ENCODE data around the gene LTBP1.
"Not testable (repeated sequence)": the region's sequence is repeated elsewhere in the genome, so short reads cannot be mapped to it uniquely, and the experiment has no call there.

LTBP1 gene

GRCh38 chr2:33222309-33222708 is 275.6 kb downstream of the LTBP1 start:
- Mint-ChIP-seq H3K27me3 (peaks cover 12% of the 10 kb centered on the region), H3K4me1 (ENCODE audit: low read depth) (peaks cover 12% of the 10 kb centered on the region), H3K9me3 (no peaks in the 10 kb centered on the region), H3K4me3 (no peak overlapping the region), H3K36me3 (ENCODE audit: low read depth) (no peaks in the 10 kb centered on the region), H3K27ac (no peak overlapping the region)

GRCh38 chr2:33223856-33224255 is 277.1 kb downstream of the LTBP1 start:
- no peaks in the 10 kb centered on the region for H3K36me3 Mint-ChIP-seq (ENCODE audit: low read depth)
- H3K27me3 Mint-ChIP-seq = peaks cover 12% of the 10 kb centered on the region
- no peak overlapping the region for H3K27ac Mint-ChIP-seq
- H3K4me3 Mint-ChIP-seq = no peak overlapping the region
- H3K9me3 Mint-ChIP-seq = no peaks in the 10 kb centered on the region
- H3K4me1 Mint-ChIP-seq (ENCODE audit: low read depth) = peaks cover 12% of the 10 kb centered on the region

- no peaks in the 10 kb centered on the region for H3K9me3 Mint-ChIP-seq
- H3K36me3 Mint-ChIP-seq (ENCODE audit: low read depth) = no peaks in the 10 kb centered on the region
- no peak overlapping the region for H3K27ac Mint-ChIP-seq
- H3K4me1 Mint-ChIP-seq (ENCODE audit: low read depth) = peaks cover 2% of the 10 kb centered on the region
- no peak overlapping the region for H3K4me3 Mint-ChIP-seq
- H3K27me3 Mint-ChIP-seq = peaks cover 15% of the 10 kb centered on the region
Measured at GRCh38 chr2:33225350-33225749, 278.6 kb downstream of the LTBP1 start.

DNA sequence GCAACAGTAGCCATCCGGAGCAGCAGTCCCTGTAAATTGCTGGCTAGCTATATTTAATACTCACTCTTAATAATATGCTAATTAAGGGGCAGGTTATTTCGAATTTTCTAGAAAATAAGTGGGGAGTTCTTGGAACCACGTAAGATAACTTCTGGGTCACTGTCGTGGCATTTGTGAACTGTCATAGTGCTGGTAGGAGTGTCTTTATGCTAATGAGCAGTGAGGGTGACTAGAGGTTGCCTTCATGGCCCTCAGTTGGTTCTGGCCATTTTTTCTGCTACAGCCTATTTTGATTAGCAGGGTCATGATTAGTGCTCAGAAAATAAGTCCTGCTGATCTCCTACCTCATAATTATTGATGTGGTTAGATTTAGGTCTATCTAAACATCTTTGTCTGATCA is 279.8 kb downstream of the LTBP1 start:
- Mint-ChIP-seq H3K4me1 (ENCODE audit: low read depth) (no peaks in the 10 kb centered on the region), H3K9me3 (no peaks in the 10 kb centered on the region), H3K27ac (no peak overlapping the region), H3K27me3 (peaks cover 13% of the 10 kb centered on the region), H3K4me3 (no peak overlapping the region), H3K36me3 (ENCODE audit: low read depth) (no peaks in the 10 kb centered on the region)

DNA sequence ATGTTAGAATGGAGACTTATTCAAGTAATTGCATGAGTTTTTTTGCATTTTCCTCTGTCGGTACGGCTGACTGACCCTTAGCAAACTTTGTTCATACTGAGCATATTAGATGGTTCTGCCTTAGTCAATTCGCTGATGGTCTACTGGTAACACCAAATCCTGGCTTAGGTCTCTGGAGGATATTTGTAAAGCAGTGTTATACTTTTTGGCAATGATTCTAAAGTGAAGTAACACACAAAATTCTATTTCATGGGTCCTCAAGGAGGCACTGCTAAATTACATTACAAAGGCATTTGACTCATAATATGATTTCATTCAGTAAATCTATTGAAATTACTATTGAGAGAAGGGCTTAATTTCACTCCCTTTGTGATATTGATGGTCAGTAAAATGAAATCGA is 282.9 kb downstream of the LTBP1 start:
- H3K9me3 Mint-ChIP-seq = no peaks in the 10 kb centered on the region
- no peaks in the 10 kb centered on the region for H3K4me1 Mint-ChIP-seq (ENCODE audit: low read depth)
- no peak overlapping the region for H3K27ac Mint-ChIP-seq
- no peak overlapping the region for H3K4me3 Mint-ChIP-seq
- no peaks in the 10 kb centered on the region for H3K36me3 Mint-ChIP-seq (ENCODE audit: low read depth)
- peaks cover 21% of the 10 kb centered on the region for H3K27me3 Mint-ChIP-seq

DNA sequence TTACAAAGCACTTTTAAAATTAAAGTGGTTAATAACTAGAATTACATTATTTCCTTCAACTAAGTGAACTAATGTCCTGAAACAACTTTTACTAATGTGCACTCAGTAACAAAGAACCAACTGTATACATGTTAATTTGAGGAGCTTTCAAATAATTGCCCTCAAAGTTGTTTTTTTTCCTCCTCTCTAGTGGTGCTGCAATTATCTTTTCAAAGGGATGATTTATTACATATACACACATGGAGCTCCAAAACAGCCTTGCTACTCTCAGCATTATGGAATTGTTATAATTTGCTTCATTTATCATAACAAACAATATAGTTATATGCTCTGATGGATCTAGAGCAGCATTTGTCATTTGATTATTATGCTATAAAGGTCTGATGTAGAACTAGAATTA is 283.4 kb downstream of the LTBP1 start:
- no peak overlapping the region for H3K4me3 Mint-ChIP-seq
- no peaks in the 10 kb centered on the region for H3K9me3 Mint-ChIP-seq
- peaks cover 21% of the 10 kb centered on the region for H3K27me3 Mint-ChIP-seq
- no peaks in the 10 kb centered on the region for H3K4me1 Mint-ChIP-seq (ENCODE audit: low read depth)
- no peak overlapping the region for H3K27ac Mint-ChIP-seq
- no peaks in the 10 kb centered on the region for H3K36me3 Mint-ChIP-seq (ENCODE audit: low read depth)

DNA sequence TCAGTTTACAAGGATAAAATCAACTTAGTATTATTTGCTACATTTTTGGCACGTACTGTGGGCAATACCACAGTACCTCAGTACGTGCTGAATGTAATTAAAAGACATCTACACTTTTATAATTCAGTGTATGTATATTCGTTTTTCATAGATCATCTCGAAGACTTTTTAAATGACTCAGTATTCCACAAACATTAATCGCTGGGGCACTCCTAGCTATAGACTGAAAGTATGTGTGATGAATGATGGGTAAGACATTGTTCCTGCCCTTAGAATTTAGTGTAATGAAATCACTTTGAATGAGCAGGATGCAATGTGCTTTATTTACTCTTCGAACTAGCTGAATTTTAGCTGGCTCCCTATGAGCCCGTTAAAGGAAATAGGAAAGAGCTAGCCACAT is 284.1 kb downstream of the LTBP1 start:
- Mint-ChIP-seq H3K27ac (no peak overlapping the region), H3K36me3 (ENCODE audit: low read depth) (no peaks in the 10 kb centered on the region), H3K4me3 (no peak overlapping the region), H3K9me3 (no peaks in the 10 kb centered on the region), H3K27me3 (peaks cover 21% of the 10 kb centered on the region), H3K4me1 (ENCODE audit: low read depth) (no peaks in the 10 kb centered on the region)

DNA sequence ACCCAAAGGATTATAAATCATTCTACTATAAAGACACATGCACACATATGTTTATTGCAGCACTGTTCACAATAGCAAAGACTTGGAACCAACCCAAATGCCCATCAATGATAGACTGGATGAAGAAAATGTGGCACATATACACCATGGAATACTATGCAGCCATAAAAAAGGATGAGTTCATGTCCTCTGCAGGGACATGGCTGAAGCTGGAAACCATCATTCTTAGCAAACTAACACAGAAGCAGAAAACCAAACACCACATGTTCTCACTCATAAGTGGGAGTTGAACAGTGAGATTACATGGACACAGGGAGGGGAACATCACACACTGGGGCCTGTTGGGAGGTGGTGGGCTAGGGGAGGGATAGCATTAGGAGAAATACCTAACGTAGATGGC is 288.8 kb downstream of the LTBP1 start:
- not testable (repeated sequence) for H3K4me3 Mint-ChIP-seq; H3K4me1 Mint-ChIP-seq (ENCODE audit: low read depth)

GRCh38 chr2:33236482-33237385 is 290.0 kb downstream of the LTBP1 start:
- no peaks in the 10 kb centered on the region for H3K4me1 Mint-ChIP-seq (ENCODE audit: low read depth)
- no peaks in the 10 kb centered on the region for H3K9me3 Mint-ChIP-seq
- H3K27me3 Mint-ChIP-seq = peaks cover 15% of the 10 kb centered on the region
- no peaks in the 10 kb centered on the region for H3K36me3 Mint-ChIP-seq (ENCODE audit: low read depth)
- no peak overlapping the region for H3K4me3 Mint-ChIP-seq
- no peak overlapping the region for H3K27ac Mint-ChIP-seq

More for the DNA sequence above, 288.8 kb downstream of the LTBP1 start:
- not testable (repeated sequence) for H3K9me3 Mint-ChIP-seq; H3K27ac Mint-ChIP-seq; H3K36me3 Mint-ChIP-seq (ENCODE audit: low read depth)
- H3K27me3 Mint-ChIP-seq = peaks cover 18% of the 10 kb centered on the region

- Mint-ChIP-seq H3K36me3 (ENCODE audit: low read depth) (no peaks in the 10 kb centered on the region), H3K9me3 (no peaks in the 10 kb centered on the region), H3K4me3 (no peak overlapping the region), H3K27me3 (peaks cover 6% of the 10 kb centered on the region), H3K27ac (no peak overlapping the region), H3K4me1 (ENCODE audit: low read depth) (no peaks in the 10 kb centered on the region)
Measured at GRCh38 chr2:33238111-33238510, 291.4 kb downstream of the LTBP1 start.

DNA sequence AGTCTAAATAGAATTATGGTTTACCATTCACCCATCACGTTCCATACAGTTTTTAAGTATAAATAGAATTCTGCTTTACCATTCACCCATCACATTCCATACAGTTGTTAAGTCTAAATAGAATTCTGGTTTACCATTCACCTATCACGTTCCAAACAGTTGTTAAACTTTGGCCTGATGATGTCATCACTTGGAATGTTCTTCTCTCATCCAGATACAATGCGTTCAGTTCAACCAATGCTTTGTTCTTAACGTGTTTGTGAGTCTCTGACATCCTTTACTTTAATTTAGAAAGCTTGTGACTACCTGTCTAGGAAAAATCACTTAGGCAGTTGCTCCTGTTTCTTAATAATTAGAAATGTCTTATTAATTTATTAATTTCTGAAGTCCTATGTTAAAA is 293.4 kb downstream of the LTBP1 start:
- no peaks in the 10 kb centered on the region for H3K9me3 Mint-ChIP-seq
- H3K4me3 Mint-ChIP-seq = no peak overlapping the region
- no peaks in the 10 kb centered on the region for H3K36me3 Mint-ChIP-seq (ENCODE audit: low read depth)
- H3K27me3 Mint-ChIP-seq = no peaks in the 10 kb centered on the region
- H3K27ac Mint-ChIP-seq = no peak overlapping the region
- no peaks in the 10 kb centered on the region for H3K4me1 Mint-ChIP-seq (ENCODE audit: low read depth)

DNA sequence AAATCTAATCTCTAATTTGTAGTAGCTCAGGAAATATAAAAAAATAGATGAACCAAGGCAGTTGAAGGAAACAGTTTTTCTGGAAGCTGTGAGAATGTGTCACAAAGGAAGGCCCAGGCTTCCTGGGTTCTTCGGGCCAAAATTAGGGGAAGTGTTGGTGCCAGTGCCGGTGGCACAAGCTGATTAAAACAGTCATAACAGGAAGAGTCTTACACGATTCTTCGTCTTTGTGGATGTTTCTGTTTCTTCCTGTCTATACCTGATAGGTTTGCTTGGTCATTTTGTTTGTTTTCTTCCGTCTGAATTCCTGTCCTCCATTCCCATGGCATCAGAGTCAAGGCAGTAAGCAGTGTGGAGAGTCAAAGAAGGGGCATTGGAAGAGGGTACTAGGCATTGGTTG is 294.3 kb downstream of the LTBP1 start:
- Mint-ChIP-seq H3K4me3 (no peak overlapping the region), H3K4me1 (ENCODE audit: low read depth) (no peaks in the 10 kb centered on the region), H3K36me3 (ENCODE audit: low read depth) (no peaks in the 10 kb centered on the region), H3K9me3 (no peaks in the 10 kb centered on the region), H3K27me3 (no peaks in the 10 kb centered on the region), H3K27ac (no peak overlapping the region)

GRCh38 chr2:33241581-33241980 is 294.8 kb downstream of the LTBP1 start:
- peaks cover under 1% of the 10 kb centered on the region for H3K27me3 Mint-ChIP-seq
- no peak overlapping the region for H3K27ac Mint-ChIP-seq

DNA sequence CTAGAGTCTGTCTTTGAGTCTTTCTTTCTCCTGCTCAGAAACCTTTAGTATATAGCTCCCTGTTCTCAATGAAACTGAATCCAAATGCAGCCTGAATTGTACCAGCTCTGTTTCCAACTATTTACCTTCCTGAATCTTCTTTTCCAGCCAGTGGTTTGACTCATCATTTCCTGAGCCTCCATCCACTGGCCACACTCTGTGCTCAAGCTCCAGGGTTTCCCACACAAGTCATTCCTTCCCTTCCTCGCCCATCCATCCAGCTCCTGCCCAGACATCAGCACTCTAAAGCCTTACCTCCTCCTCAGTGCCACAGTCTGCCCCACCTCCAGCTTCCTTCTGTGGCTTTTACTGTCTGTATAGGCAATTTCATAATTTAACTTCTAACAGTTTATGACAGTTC is 296.1 kb downstream of the LTBP1 start:
- Mint-ChIP-seq H3K27ac (no peak overlapping the region), H3K9me3 (no peaks in the 10 kb centered on the region), H3K27me3 (peaks cover 5% of the 10 kb centered on the region), H3K4me3 (no peak overlapping the region), H3K36me3 (ENCODE audit: low read depth) (no peaks in the 10 kb centered on the region), H3K4me1 (ENCODE audit: low read depth) (no peaks in the 10 kb centered on the region)

More at GRCh38 chr2:33241581-33241980, 294.8 kb downstream of the LTBP1 start:
- Mint-ChIP-seq H3K9me3 (no peaks in the 10 kb centered on the region), H3K36me3 (ENCODE audit: low read depth) (no peaks in the 10 kb centered on the region), H3K4me3 (no peak overlapping the region), H3K4me1 (ENCODE audit: low read depth) (no peaks in the 10 kb centered on the region)

DNA sequence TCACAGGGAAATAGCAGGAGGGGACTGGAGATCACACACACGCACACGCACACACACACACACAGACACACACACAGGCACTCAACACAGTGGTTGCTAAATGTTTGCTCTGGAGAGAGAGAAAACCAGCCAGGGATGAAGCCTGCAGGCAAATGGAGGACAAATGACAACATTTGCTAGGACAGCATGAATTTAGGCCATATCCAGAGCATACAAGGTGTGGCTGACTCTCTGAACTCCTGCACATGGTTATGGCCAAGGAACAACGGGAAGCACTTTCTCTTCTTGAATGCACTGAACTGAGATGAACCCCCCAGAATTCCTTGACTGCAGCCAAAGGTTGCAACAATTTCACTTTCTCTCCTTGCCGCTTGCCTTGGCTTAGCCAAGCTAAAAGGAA is 299.7 kb downstream of the LTBP1 start:
- H3K9me3 Mint-ChIP-seq = no peaks in the 10 kb centered on the region
- peaks cover 5% of the 10 kb centered on the region for H3K27me3 Mint-ChIP-seq
- H3K36me3 Mint-ChIP-seq (ENCODE audit: low read depth) = no peaks in the 10 kb centered on the region
- H3K4me1 Mint-ChIP-seq (ENCODE audit: low read depth) = no peaks in the 10 kb centered on the region
- H3K27ac Mint-ChIP-seq = no peak overlapping the region
- H3K4me3 Mint-ChIP-seq = no peak overlapping the region

DNA sequence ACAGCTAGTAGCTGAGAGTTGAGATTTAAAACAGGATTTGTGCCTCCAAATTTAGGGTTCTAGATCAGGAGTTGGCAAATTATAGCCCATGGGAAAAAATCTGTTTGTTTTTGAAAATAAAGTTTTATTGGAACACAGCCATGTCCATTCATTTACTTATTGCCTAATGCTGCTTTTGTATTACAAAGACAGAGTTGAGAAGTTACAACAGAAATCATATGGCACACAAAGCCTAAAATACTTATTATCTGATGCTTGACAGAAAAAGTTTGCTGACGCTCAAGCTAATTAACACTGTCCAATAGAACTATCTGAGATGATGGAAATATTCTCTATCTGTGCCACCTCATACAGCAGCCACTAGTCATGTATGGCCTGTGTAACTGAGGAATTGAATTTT is 300.6 kb downstream of the LTBP1 start:
- Mint-ChIP-seq H3K27me3 (peaks cover 5% of the 10 kb centered on the region), H3K27ac (no peak overlapping the region), H3K36me3 (ENCODE audit: low read depth) (no peaks in the 10 kb centered on the region), H3K4me3 (no peak overlapping the region), H3K9me3 (no peaks in the 10 kb centered on the region), H3K4me1 (ENCODE audit: low read depth) (no peaks in the 10 kb centered on the region)

Measured in stimulated activated naive CD8-positive, alpha-beta T cell treated with anti-CD3 and anti-CD28 coated beads, Interleukin-15, Interleukin-2, amounts not matched to agents 100 ng/mL and 50 ng/mL, for 24 hours (primary cell).